Effector memory CD8-positive, alpha-beta T cell (primary cell): Measurements from ENCODE around the gene NAXE.

ENCODE experiments used
- ATAC-seq: fragments of 150-1000 bp; cut with Tn5 transposase; replicated peaks from 2 replicates; pipeline ENCODE4 v1.10.0; 2021; ENCODE audit warnings: mild to moderate bottlenecking, moderate library complexity
- DNase-seq, 3 experiments: peaks; one replicate each; pipeline ENCODE4 v3.0.0; 2021
- H3K27ac Mint-ChIP-seq, 2 donors: one replicate each; pipeline ENCODE4 v1.8.0; 2022; ENCODE audit warnings: mild to moderate bottlenecking in 2 of 2, mixed read lengths in 2 of 2, moderate library complexity in 2 of 2
- H3K27me3 Mint-ChIP-seq, 2 donors: one replicate each; pipeline ENCODE4 v1.8.0; 2022; ENCODE audit warnings: mixed read lengths in 2 of 2
- H3K36me3 Mint-ChIP-seq: one replicate; pipeline ENCODE4 v1.8.0; 2022; ENCODE audit warnings: mild to moderate bottlenecking, moderate library complexity, mixed read lengths; ENCODE audit not compliant: insufficient read depth
- H3K4me1 Mint-ChIP-seq, 2 donors: one replicate each; pipeline ENCODE4 v1.8.0; 2022; ENCODE audit warnings: low read depth in 2 of 2, mixed read lengths in 2 of 2
- H3K4me3 Mint-ChIP-seq, 2 donors: one replicate each; pipeline ENCODE4 v1.8.0; 2022; ENCODE audit warnings: mild to moderate bottlenecking in 2 of 2, mixed read lengths in 2 of 2, moderate library complexity in 2 of 2
- H3K9me3 Mint-ChIP-seq, 2 donors: one replicate each; pipeline ENCODE4 v1.8.0; 2022; ENCODE audit warnings: mixed read lengths in 2 of 2

NAXE gene

GRCh38 chr1:156553860-156554485 lies 37.6 kb upstream of the NAXE start:
- peaks cover 4% of the 10 kb centered on the region in 2 donors for H3K4me1 Mint-ChIP-seq
- no peak overlapping the region for H3K4me3 Mint-ChIP-seq
- H3K36me3 Mint-ChIP-seq = no peaks in the 10 kb centered on the region
- H3K27ac Mint-ChIP-seq = peak overlapping the region in 1 of 2 donors; percentile 3
- ATAC-seq (no peak), DNase-seq (no peak)
- no peaks in the 10 kb centered on the region for H3K27me3 Mint-ChIP-seq
- no peaks in the 10 kb centered on the region for H3K9me3 Mint-ChIP-seq

- peak overlapping the region in 1 of 2 donors; percentile 24 for H3K27ac Mint-ChIP-seq
- DNase-seq (no peak), ATAC-seq (no peak)
- no peaks in the 10 kb centered on the region for H3K36me3 Mint-ChIP-seq
- no peak overlapping the region for H3K4me3 Mint-ChIP-seq
- H3K9me3 Mint-ChIP-seq = no peaks in the 10 kb centered on the region
- H3K4me1 Mint-ChIP-seq = peaks cover 4% of the 10 kb centered on the region in 2 donors
- H3K27me3 Mint-ChIP-seq = no peaks in the 10 kb centered on the region
These were observed 36.6 kb upstream of the NAXE start for GRCh38 chr1:156554971-156555370.

- DNase-seq = no peak
- H3K4me3 Mint-ChIP-seq = no peak overlapping the region
- ATAC-seq = no peak
- peaks cover 4% of the 10 kb centered on the region in 2 donors for H3K4me1 Mint-ChIP-seq
- H3K27me3 Mint-ChIP-seq = no peaks in the 10 kb centered on the region
- H3K27ac Mint-ChIP-seq = no peak overlapping the region
- peaks cover 3% of the 10 kb centered on the region for H3K36me3 Mint-ChIP-seq
- H3K9me3 Mint-ChIP-seq = no peaks in the 10 kb centered on the region
These were observed 35.9 kb upstream of the NAXE start for GRCh38 chr1:156555715-156556114.

GRCh38 chr1:156556354-156556753 lies 35.2 kb upstream of the NAXE start:
- H3K9me3 Mint-ChIP-seq = no peaks in the 10 kb centered on the region
- peaks cover 4% of the 10 kb centered on the region in 2 donors for H3K4me1 Mint-ChIP-seq
- H3K4me3 Mint-ChIP-seq = no peak overlapping the region
- H3K27ac Mint-ChIP-seq = no peak overlapping the region
- H3K36me3 Mint-ChIP-seq = peaks cover 3% of the 10 kb centered on the region
- DNase-seq (no peak), ATAC-seq (no peak)
- no peaks in the 10 kb centered on the region for H3K27me3 Mint-ChIP-seq

GRCh38 chr1:156559086-156559796 lies 32.3 kb upstream of the NAXE start:
- peaks cover 3% of the 10 kb centered on the region for H3K36me3 Mint-ChIP-seq
- H3K27ac Mint-ChIP-seq = no peak overlapping the region
- DNase-seq (no peak), ATAC-seq (no peak)
- no peaks in the 10 kb centered on the region for H3K27me3 Mint-ChIP-seq
- H3K4me1 Mint-ChIP-seq = no peaks in the 10 kb centered on the region
- no peak overlapping the region for H3K4me3 Mint-ChIP-seq
- no peaks in the 10 kb centered on the region for H3K9me3 Mint-ChIP-seq

- Mint-ChIP-seq H3K36me3 (peaks cover 3% of the 10 kb centered on the region), H3K9me3 (no peaks in the 10 kb centered on the region), H3K27ac (no peak overlapping the region), H3K4me1 (no peaks in the 10 kb centered on the region), H3K4me3 (no peak overlapping the region), H3K27me3 (no peaks in the 10 kb centered on the region)
- ATAC-seq = no peak
- DNase-seq = no peak
These were observed 31.7 kb upstream of the NAXE start for GRCh38 chr1:156559797-156560385.

- Mint-ChIP-seq H3K9me3 (no peaks in the 10 kb centered on the region), H3K4me3 (no peak overlapping the region), H3K36me3 (peaks cover 3% of the 10 kb centered on the region), H3K27me3 (no peaks in the 10 kb centered on the region), H3K27ac (no peak overlapping the region), H3K4me1 (no peaks in the 10 kb centered on the region)
- no peak for ATAC-seq
- DNase-seq = no peak
These were observed 30.9 kb upstream of the NAXE start for GRCh38 chr1:156560585-156561163.

- no peak for ATAC-seq
- no peaks in the 10 kb centered on the region for H3K4me1 Mint-ChIP-seq
- H3K4me3 Mint-ChIP-seq = no peak overlapping the region
These were observed 26.1 kb upstream of the NAXE start for GRCh38 chr1:156565519-156565918.

GRCh38 chr1:156566436-156566835 lies 25.1 kb upstream of the NAXE start:
- Mint-ChIP-seq H3K36me3 (no peaks in the 10 kb centered on the region), H3K27ac (no peak overlapping the region), H3K9me3 (no peaks in the 10 kb centered on the region), H3K4me3 (no peak overlapping the region), H3K4me1 (no peaks in the 10 kb centered on the region), H3K27me3 (peaks cover 7 to 9% of the 10 kb centered on the region in 2 donors)
- DNase-seq = no peak
- no peak for ATAC-seq

More at GRCh38 chr1:156565519-156565918, 26.1 kb upstream of the NAXE start:
- Mint-ChIP-seq H3K27me3 (no peaks in the 10 kb centered on the region), H3K36me3 (no peaks in the 10 kb centered on the region), H3K27ac (no peak overlapping the region), H3K9me3 (no peaks in the 10 kb centered on the region)
- no peak for DNase-seq

- H3K27ac Mint-ChIP-seq = no peak overlapping the region
- DNase-seq = no peak
- ATAC-seq = no peak
- H3K27me3 Mint-ChIP-seq = peaks cover 38 to 43% of the 10 kb centered on the region in 2 donors
- no peaks in the 10 kb centered on the region for H3K9me3 Mint-ChIP-seq
- H3K36me3 Mint-ChIP-seq = no peaks in the 10 kb centered on the region
- no peak overlapping the region for H3K4me3 Mint-ChIP-seq
- H3K4me1 Mint-ChIP-seq = peaks cover 7 to 13% of the 10 kb centered on the region in 2 donors
These were observed 20.2 kb upstream of the NAXE start for GRCh38 chr1:156571261-156571852.

GRCh38 chr1:156571919-156572662 lies 19.5 kb upstream of the NAXE start, which contains the start of gene IQGAP3:
Gene IQGAP3 (minus strand): TSS chr1:156572565. CDS start chr1:156572529, 36 bp downstream.
- Mint-ChIP-seq H3K4me1 (peaks cover 7 to 13% of the 10 kb centered on the region in 2 donors), H3K4me3 (peak within 1 kb of the TSS; percentile 68 to 73), H3K9me3 (no peaks in the 10 kb centered on the region), H3K27me3 (peaks cover 38 to 43% of the 10 kb centered on the region in 2 donors), H3K27ac (peak within 1 kb of the TSS; percentile 15 to 75), H3K36me3 (no peaks in the 10 kb centered on the region)
- ATAC-seq = peak; percentile 96
- peak; percentile 52 to 61 (median 59) for DNase-seq

- ATAC-seq = no peak
- H3K4me1 Mint-ChIP-seq = peaks cover 7 to 13% of the 10 kb centered on the region in 2 donors
- no peak for DNase-seq
- H3K27ac Mint-ChIP-seq = peak overlapping the region in 1 of 2 donors; percentile 75
- no peaks in the 10 kb centered on the region for H3K36me3 Mint-ChIP-seq
- peaks cover 38 to 43% of the 10 kb centered on the region in 2 donors for H3K27me3 Mint-ChIP-seq
- no peaks in the 10 kb centered on the region for H3K9me3 Mint-ChIP-seq
- peak overlapping the region; percentile 68 to 73 for H3K4me3 Mint-ChIP-seq
These were observed 18.9 kb upstream of the NAXE start for GRCh38 chr1:156572663-156573018.
